Retinal pigment epithelial cell (primary cell): ENCODE data around the gene RBP4.

Experiments used
- DNase-seq: peaks from one replicate; pipeline ENCODE4 v3.0.0-alpha.2; 2010; ENCODE audit warnings: low read depth
- H3K4me3 ChIP-seq: 2 replicates; pipeline ENCODE4 v1.5.1; 2011; ENCODE audit warnings: mild to moderate bottlenecking, low read length, control low read depth, moderate library complexity
- CTCF ChIP-seq: conservative IDR thresholded peaks from 2 replicates; pipeline ENCODE4 v1.5.1; 2011; ENCODE audit warnings: low read depth, low read length, control low read depth, inconsistent platforms

Gene RBP4

DNA sequence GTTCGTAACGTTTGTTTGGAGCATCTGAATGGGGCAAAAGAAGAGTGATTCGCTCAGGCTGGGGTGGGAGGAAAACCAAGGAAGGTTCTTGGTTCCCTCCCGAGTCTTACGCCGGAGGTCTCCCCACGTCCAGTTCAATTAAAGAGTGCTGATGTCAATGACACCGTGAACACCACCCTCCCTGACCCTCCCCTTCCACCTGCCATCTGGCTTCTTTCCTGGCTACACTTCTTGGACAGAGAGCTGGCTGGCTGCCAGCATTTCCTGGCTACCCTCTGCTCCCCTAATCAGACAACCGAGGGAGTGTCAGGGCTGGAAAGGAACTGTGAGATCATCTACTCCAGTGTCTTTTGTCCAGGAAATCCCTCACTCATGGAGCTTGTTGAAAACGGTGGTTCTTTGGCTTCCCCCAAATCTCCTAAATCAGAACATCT, 58.7 kb downstream of the RBP4 start:
- no peak for DNase-seq
- TF ChIP-seq CTCF = no peak
- peak overlapping the region; percentile 1 for H3K4me3 ChIP-seq
